RWPE1 (cell line): ENCODE results near the gene SEMA7A.
"Not testable (repeated sequence)": the region's sequence is repeated elsewhere in the genome, so short reads cannot be mapped to it uniquely, and the experiment has no call there.

Experiments used
- CTCF ChIA-PET: fragments of 350-600 bp; sonication (Branson Sonifier 250); formaldehyde crosslinking; extraction: SDS; loops from one replicate; lab custom pipeline; 2021; lab: Yijun Ruan, JAX
- POLR2A ChIA-PET: fragments of 400-600 bp; formaldehyde crosslinking; extraction: SDS; loops from one replicate; lab custom pipeline; 2020; ENCODE audit warnings: antibody characterized with exemption; ENCODE audit not compliant: low non-redundant PET; lab: Yijun Ruan, JAX
- DNase-seq: peaks from one replicate; pipeline ENCODE4 v3.0.0; 2012; ENCODE audit warnings: low spot score
- H3K27ac ChIP-seq: fragments of 450-650 bp; 2 replicates; pipeline ENCODE4 v1.5.1; 2017
- TF ChIP-seq, protein P1 (sequence below): fragments of 450-650 bp; conservative IDR thresholded peaks from 2 replicates; pipeline ENCODE4 v1.5.1; 2017; ENCODE audit warnings: low read depth, mild to moderate bottlenecking

The SEMA7A gene

GRCh38 chr15:74460298-74460697, 26.5 kb upstream of the SEMA7A start:
- H3K27ac ChIP-seq = no peak overlapping the region
- ChIA-PET POLR2A (interaction anchor here (0.8 kb wide), 1 partner anchor 85 kb away, joined by 4 read pairs; no protein-coding TSS in a partner anchor), CTCF (interaction anchor here (0.6 to 1.9 kb wide), 4 partner anchors 29 to 545 kb away, joined by 3 to 5 read pairs (median 4); no protein-coding TSS in a partner anchor)
- TF ChIP-seq, protein P1, sequence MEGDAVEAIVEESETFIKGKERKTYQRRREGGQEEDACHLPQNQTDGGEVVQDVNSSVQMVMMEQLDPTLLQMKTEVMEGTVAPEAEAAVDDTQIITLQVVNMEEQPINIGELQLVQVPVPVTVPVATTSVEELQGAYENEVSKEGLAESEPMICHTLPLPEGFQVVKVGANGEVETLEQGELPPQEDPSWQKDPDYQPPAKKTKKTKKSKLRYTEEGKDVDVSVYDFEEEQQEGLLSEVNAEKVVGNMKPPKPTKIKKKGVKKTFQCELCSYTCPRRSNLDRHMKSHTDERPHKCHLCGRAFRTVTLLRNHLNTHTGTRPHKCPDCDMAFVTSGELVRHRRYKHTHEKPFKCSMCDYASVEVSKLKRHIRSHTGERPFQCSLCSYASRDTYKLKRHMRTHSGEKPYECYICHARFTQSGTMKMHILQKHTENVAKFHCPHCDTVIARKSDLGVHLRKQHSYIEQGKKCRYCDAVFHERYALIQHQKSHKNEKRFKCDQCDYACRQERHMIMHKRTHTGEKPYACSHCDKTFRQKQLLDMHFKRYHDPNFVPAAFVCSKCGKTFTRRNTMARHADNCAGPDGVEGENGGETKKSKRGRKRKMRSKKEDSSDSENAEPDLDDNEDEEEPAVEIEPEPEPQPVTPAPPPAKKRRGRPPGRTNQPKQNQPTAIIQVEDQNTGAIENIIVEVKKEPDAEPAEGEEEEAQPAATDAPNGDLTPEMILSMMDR = no peak
- DNase-seq = peak; percentile 5

DNA sequence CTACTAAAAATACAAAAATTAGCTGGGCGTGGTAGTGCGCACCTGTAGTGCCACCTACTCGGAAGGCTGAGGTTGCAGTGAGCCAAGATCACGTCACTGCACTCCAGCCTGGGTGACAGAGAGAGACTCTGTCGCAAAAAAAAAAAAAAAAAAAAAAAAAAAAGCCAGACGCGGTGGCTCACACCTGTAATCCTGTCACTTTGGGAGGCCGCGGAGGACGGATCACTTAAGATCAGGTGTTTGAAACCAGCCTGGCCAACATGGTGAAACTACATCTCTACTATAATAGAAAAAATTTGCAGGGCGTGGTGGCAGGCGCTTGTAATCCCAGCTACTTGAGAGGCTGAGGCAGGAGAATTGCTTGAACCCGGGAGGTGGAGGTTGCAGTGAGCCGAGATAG, 26.0 kb upstream of the SEMA7A start:
- H3K27ac ChIP-seq = not testable (repeated sequence)

GRCh38 chr15:74458473-74458872, 24.7 kb upstream of the SEMA7A start:
- no peak overlapping the region for H3K27ac ChIP-seq
- CTCF ChIA-PET = no interaction called here
- POLR2A ChIA-PET = no interaction called here
- TF ChIP-seq, protein P1 = no peak
- no peak for DNase-seq

More for the DNA sequence above, 26.0 kb upstream of the SEMA7A start:
- CTCF ChIA-PET, POLR2A ChIA-PET, DNase-seq: not testable (repeated sequence)

DNA sequence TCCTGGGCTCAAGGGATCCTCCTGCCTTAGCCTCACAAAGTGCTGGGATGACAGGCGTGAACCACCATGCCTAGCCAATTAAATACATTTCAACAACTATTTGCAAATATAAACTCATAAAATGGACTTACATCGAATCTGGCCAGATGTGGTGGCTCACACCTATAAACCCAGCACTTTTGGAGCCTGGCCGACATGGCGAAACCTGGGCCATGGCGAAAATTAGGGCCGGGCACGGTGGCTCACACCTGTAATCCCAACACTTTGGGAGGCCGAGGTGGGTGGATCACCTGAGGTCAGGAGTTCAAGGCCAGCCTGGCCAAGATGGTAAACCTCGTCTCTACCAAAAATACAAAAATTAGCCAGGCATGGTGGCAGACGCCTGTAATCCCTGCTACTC, 23.3 kb upstream of the SEMA7A start:
- H3K27ac ChIP-seq, POLR2A ChIA-PET, DNase-seq: not testable (repeated sequence)
- CTCF ChIA-PET = interaction anchor here (1.0 kb wide), 1 partner anchor 75 kb away, joined by 4 read pairs; no protein-coding TSS in a partner anchor

GRCh38 chr15:74454764-74455500, 21.2 kb upstream of the SEMA7A start:
- no peak for DNase-seq
- ChIA-PET CTCF (no interaction called here), POLR2A (no interaction called here)
- TF ChIP-seq, protein P1 = no peak
- no peak overlapping the region for H3K27ac ChIP-seq

GRCh38 chr15:74453925-74454763, 20.4 kb upstream of the SEMA7A start:
- TF ChIP-seq, protein P1 = no peak
- DNase-seq = no peak
- H3K27ac ChIP-seq = no peak overlapping the region
- ChIA-PET POLR2A (no interaction called here), CTCF (interaction anchor here (0.8 kb wide), 1 partner anchor 167 kb away, joined by 3 read pairs; no protein-coding TSS in a partner anchor)
